Measurements from ENCODE around the gene POTEI.
"Not testable (repeated sequence)": the region's sequence is repeated elsewhere in the genome, so short reads cannot be mapped to it uniquely, and the experiment has no call there.

POTEI gene

GRCh38 chr2:130531225-130531624 lies 22.1 kb upstream of the POTEI start:
- not testable (repeated sequence) for H3K27me3 ChIP-seq (ENCODE audit: control insufficient read depth in 1 of 2, insufficient read depth in 2 of 2, low read length in 2 of 2); H3K4me3 ChIP-seq (ENCODE audit: low read length in 2 of 2); H3K9me3 ChIP-seq (ENCODE audit: control insufficient read depth in 2 of 2, low read length in 2 of 2); H3K27ac ChIP-seq (ENCODE audit: low read length); H3K4me1 ChIP-seq (ENCODE audit: control insufficient read depth, insufficient read depth, low read length); H3K9ac ChIP-seq (ENCODE audit: low read length in 2 of 2); H3K36me3 ChIP-seq (ENCODE audit: control insufficient read depth in 2 of 2, insufficient read depth in 2 of 2, low read length in 2 of 2)

- not testable (repeated sequence) for H3K9ac ChIP-seq (ENCODE audit: low read length in 2 of 2); H3K4me3 ChIP-seq (ENCODE audit: low read length in 2 of 2)
These were observed 21.1 kb upstream of the POTEI start for GRCh38 chr2:130530212-130530611.

GRCh38 chr2:130529545-130529944 lies 20.4 kb upstream of the POTEI start:
- H3K36me3 ChIP-seq (ENCODE audit: control insufficient read depth in 2 of 2, insufficient read depth in 2 of 2, low read length in 2 of 2); H3K4me3 ChIP-seq (ENCODE audit: low read length in 2 of 2); H3K4me1 ChIP-seq (ENCODE audit: control insufficient read depth, insufficient read depth, low read length); H3K9me3 ChIP-seq (ENCODE audit: control insufficient read depth in 2 of 2, low read length in 2 of 2); H3K27ac ChIP-seq (ENCODE audit: low read length); H3K27me3 ChIP-seq (ENCODE audit: control insufficient read depth in 1 of 2, insufficient read depth in 2 of 2, low read length in 2 of 2); H3K9ac ChIP-seq (ENCODE audit: low read length in 2 of 2): not testable (repeated sequence)

More at GRCh38 chr2:130530212-130530611, 21.1 kb upstream of the POTEI start:
- H3K36me3 ChIP-seq (ENCODE audit: control insufficient read depth in 2 of 2, insufficient read depth in 2 of 2, low read length in 2 of 2); H3K4me1 ChIP-seq (ENCODE audit: control insufficient read depth, insufficient read depth, low read length); H3K27ac ChIP-seq (ENCODE audit: low read length); H3K27me3 ChIP-seq (ENCODE audit: control insufficient read depth in 1 of 2, insufficient read depth in 2 of 2, low read length in 2 of 2); H3K9me3 ChIP-seq (ENCODE audit: control insufficient read depth in 2 of 2, low read length in 2 of 2): not testable (repeated sequence)

GRCh38 chr2:130527365-130527967 lies 18.3 kb upstream of the POTEI start:
- not testable (repeated sequence) for H3K27me3 ChIP-seq (ENCODE audit: control insufficient read depth in 1 of 2, insufficient read depth in 2 of 2, low read length in 2 of 2); H3K36me3 ChIP-seq (ENCODE audit: control insufficient read depth in 2 of 2, insufficient read depth in 2 of 2, low read length in 2 of 2); H3K4me3 ChIP-seq (ENCODE audit: low read length in 2 of 2); H3K27ac ChIP-seq (ENCODE audit: low read length); H3K9ac ChIP-seq (ENCODE audit: low read length in 2 of 2); H3K4me1 ChIP-seq (ENCODE audit: control insufficient read depth, insufficient read depth, low read length); H3K9me3 ChIP-seq (ENCODE audit: control insufficient read depth in 2 of 2, low read length in 2 of 2)

GRCh38 chr2:130522390-130522789 lies 13.3 kb upstream of the POTEI start:
- H3K27ac ChIP-seq (ENCODE audit: low read length); H3K36me3 ChIP-seq (ENCODE audit: control insufficient read depth in 2 of 2, insufficient read depth in 2 of 2, low read length in 2 of 2); H3K9ac ChIP-seq (ENCODE audit: low read length in 2 of 2); H3K4me3 ChIP-seq (ENCODE audit: low read length in 2 of 2); H3K9me3 ChIP-seq (ENCODE audit: control insufficient read depth in 2 of 2, low read length in 2 of 2); H3K27me3 ChIP-seq (ENCODE audit: control insufficient read depth in 1 of 2, insufficient read depth in 2 of 2, low read length in 2 of 2); H3K4me1 ChIP-seq (ENCODE audit: control insufficient read depth, insufficient read depth, low read length): not testable (repeated sequence)

- H3K27ac ChIP-seq (ENCODE audit: low read length); H3K36me3 ChIP-seq (ENCODE audit: control insufficient read depth in 2 of 2, insufficient read depth in 2 of 2, low read length in 2 of 2); H3K4me1 ChIP-seq (ENCODE audit: control insufficient read depth, insufficient read depth, low read length); H3K4me3 ChIP-seq (ENCODE audit: low read length in 2 of 2); H3K27me3 ChIP-seq (ENCODE audit: control insufficient read depth in 1 of 2, insufficient read depth in 2 of 2, low read length in 2 of 2); H3K9me3 ChIP-seq (ENCODE audit: control insufficient read depth in 2 of 2, low read length in 2 of 2); H3K9ac ChIP-seq (ENCODE audit: low read length in 2 of 2): not testable (repeated sequence)
These were observed 11.9 kb upstream of the POTEI start, which contains the start of gene CFC1B for GRCh38 chr2:130520992-130521391. TSS of gene CFC1B (plus strand) at chr2:130521222. CDS start at chr2:130521485, 263 bp downstream.

GRCh38 chr2:130518516-130519106 lies 9.5 kb upstream of the POTEI start:
- H3K4me1 ChIP-seq (ENCODE audit: control insufficient read depth, insufficient read depth, low read length); H3K27ac ChIP-seq (ENCODE audit: low read length): not testable (repeated sequence)

GRCh38 chr2:130511747-130512451 lies 2.8 kb upstream of the POTEI start:
- H3K9ac ChIP-seq (ENCODE audit: low read length in 2 of 2); H3K27ac ChIP-seq (ENCODE audit: low read length); H3K27me3 ChIP-seq (ENCODE audit: control insufficient read depth in 1 of 2, insufficient read depth in 2 of 2, low read length in 2 of 2); H3K9me3 ChIP-seq (ENCODE audit: control insufficient read depth in 2 of 2, low read length in 2 of 2); H3K4me3 ChIP-seq (ENCODE audit: low read length in 2 of 2); H3K36me3 ChIP-seq (ENCODE audit: control insufficient read depth in 2 of 2, insufficient read depth in 2 of 2, low read length in 2 of 2); H3K4me1 ChIP-seq (ENCODE audit: control insufficient read depth, insufficient read depth, low read length): not testable (repeated sequence)

More at GRCh38 chr2:130518516-130519106, 9.5 kb upstream of the POTEI start:
- H3K4me3 ChIP-seq (ENCODE audit: low read length in 2 of 2); H3K27me3 ChIP-seq (ENCODE audit: control insufficient read depth in 1 of 2, insufficient read depth in 2 of 2, low read length in 2 of 2); H3K9ac ChIP-seq (ENCODE audit: low read length in 2 of 2); H3K9me3 ChIP-seq (ENCODE audit: control insufficient read depth in 2 of 2, low read length in 2 of 2); H3K36me3 ChIP-seq (ENCODE audit: control insufficient read depth in 2 of 2, insufficient read depth in 2 of 2, low read length in 2 of 2): not testable (repeated sequence)

GRCh38 chr2:130510807-130511746 lies 1.9 kb upstream of the POTEI start:
- H3K36me3 ChIP-seq (ENCODE audit: control insufficient read depth in 2 of 2, insufficient read depth in 2 of 2, low read length in 2 of 2); H3K27ac ChIP-seq (ENCODE audit: low read length); H3K9ac ChIP-seq (ENCODE audit: low read length in 2 of 2); H3K27me3 ChIP-seq (ENCODE audit: control insufficient read depth in 1 of 2, insufficient read depth in 2 of 2, low read length in 2 of 2); H3K4me1 ChIP-seq (ENCODE audit: control insufficient read depth, insufficient read depth, low read length); H3K4me3 ChIP-seq (ENCODE audit: low read length in 2 of 2); H3K9me3 ChIP-seq (ENCODE audit: control insufficient read depth in 2 of 2, low read length in 2 of 2): not testable (repeated sequence)

GRCh38 chr2:130491073-130491472 lies 18.1 kb downstream of the POTEI start:
- not testable (repeated sequence) for H3K9ac ChIP-seq (ENCODE audit: low read length in 2 of 2); H3K36me3 ChIP-seq (ENCODE audit: control insufficient read depth in 2 of 2, insufficient read depth in 2 of 2, low read length in 2 of 2); H3K27me3 ChIP-seq (ENCODE audit: control insufficient read depth in 1 of 2, insufficient read depth in 2 of 2, low read length in 2 of 2); H3K4me3 ChIP-seq (ENCODE audit: low read length in 2 of 2); H3K4me1 ChIP-seq (ENCODE audit: control insufficient read depth, insufficient read depth, low read length); H3K27ac ChIP-seq (ENCODE audit: low read length); H3K9me3 ChIP-seq (ENCODE audit: control insufficient read depth in 2 of 2, low read length in 2 of 2)
